ENCODE data around the gene LYPD5. TPM values are rescaled to one million over a fixed set of nuclear protein-coding genes. Genes with fewer than 3 reads are reported as not detected.

The LYPD5 gene
- total and polyA plus RNA-seq, 2 of the 13 experiments (the other 11 are each of a cell fraction or from before 2014, with no cell fraction given), result not detected

DNA sequence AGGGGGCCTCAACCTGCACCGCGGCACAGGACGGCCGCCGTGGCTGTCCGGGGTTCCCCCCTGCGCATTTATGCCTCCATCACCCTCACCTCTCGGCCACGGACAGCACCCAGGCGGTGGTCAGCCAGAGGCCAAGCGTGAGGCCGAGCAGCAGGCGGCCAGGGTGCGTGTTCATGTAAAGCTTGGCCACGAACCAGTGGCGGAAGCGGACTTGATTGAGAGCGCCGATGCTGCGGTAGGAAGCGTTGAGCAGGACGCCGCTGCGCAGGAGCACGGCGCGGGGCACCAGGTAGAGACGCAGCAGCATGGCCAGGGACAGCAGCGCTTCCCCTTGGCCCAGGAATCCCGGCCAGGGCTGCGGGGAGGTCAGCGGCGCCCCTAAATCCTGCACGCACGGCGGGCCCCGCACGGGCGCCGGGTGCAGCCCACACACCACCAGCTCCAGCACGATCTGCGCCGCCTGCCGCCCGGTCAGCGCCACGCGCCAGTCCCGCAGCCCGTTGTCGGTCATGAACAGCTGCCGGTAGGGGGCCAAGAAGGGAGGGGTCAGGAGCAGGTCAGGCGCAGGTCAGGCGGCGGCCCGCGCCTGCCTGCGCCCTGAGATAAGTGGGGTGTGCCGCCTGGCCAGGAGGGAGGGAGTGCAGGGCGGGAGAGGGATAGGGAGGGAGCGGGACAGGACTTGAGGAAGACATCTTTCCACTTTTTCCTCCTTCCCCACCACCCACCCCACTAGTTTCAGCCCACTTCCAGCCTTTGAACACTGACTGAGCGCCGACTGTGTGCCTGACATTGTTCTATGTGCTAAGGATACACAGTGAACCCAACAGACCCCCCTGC, 27.9 kb downstream of the LYPD5 start (continued):
- TF ChIP-seq DZIP1 (CRISPR knock-in tag; IDR thresholded peaks at IDR 0.05) (peak; percentile 28; the same call in 1 of the 2 replicates), GATAD2A (CRISPR knock-in tag; IDR thresholded peaks at IDR 0.05) (0 out of 2 replicates have a peak, but pooled peaks have one; percentile 3), CTCF (CRISPR knock-in tag; IDR thresholded peaks at IDR 0.05) (peak; percentile 87), KAT7 (CRISPR knock-in tag; IDR thresholded peaks at IDR 0.05; ENCODE audit: borderline replicate concordance) (peak; percentile 68; the same call in 1 of the 2 replicates), NFIC (IDR thresholded peaks at IDR 0.05; ENCODE audit: low read length) (no peak), FOSL2 (CRISPR knock-in tag; IDR thresholded peaks at IDR 0.05) (peak; percentile 38; the same call in 1 of the 2 replicates), ZNF501 (CRISPR knock-in tag; IDR thresholded peaks at IDR 0.05) (peak; percentile 48), NRL (CRISPR knock-in tag; IDR thresholded peaks at IDR 0.05; ENCODE audit: borderline replicate concordance) (peak; percentile 68; the same call in 1 of the 2 replicates), ATAD3A (CRISPR knock-in tag; IDR thresholded peaks at IDR 0.05) (no peak), PRDM15 (CRISPR knock-in tag; IDR thresholded peaks at IDR 0.05) (no peak), NBN (conservative IDR thresholded peaks at IDR 0.05) (no peak), TBL1XR1 (IDR thresholded peaks at IDR 0.05; ENCODE audit: borderline replicate concordance, low read length, partially characterized antibody) (no peak), CREB1 (IDR thresholded peaks at IDR 0.05) (no peak), CREB1 (CRISPR knock-in tag; IDR thresholded peaks at IDR 0.05) (no peak), SOX6 (IDR thresholded peaks at IDR 0.05) (no peak), SOX6 (CRISPR knock-in tag; IDR thresholded peaks at IDR 0.05) (no peak), HDAC1 (CRISPR knock-in tag; IDR thresholded peaks at IDR 0.05) (peak; percentile 55; the same call in 1 of the 2 replicates), ZFY (CRISPR knock-in tag; IDR thresholded peaks at IDR 0.05) (peak; percentile 31; the same call in 1 of the 2 replicates), FOXO1 (CRISPR knock-in tag; IDR thresholded peaks at IDR 0.05) (peak; percentile 1; the same call in 1 of the 2 replicates), FOXA3 (CRISPR knock-in tag; IDR thresholded peaks at IDR 0.05) (0 out of 2 replicates have a peak, but pooled peaks have one; percentile 11), ZSCAN21 (CRISPR knock-in tag; IDR thresholded peaks at IDR 0.05; ENCODE audit: borderline replicate concordance) (peak; percentile 87)
- TF ChIP-seq, protein P1, sequence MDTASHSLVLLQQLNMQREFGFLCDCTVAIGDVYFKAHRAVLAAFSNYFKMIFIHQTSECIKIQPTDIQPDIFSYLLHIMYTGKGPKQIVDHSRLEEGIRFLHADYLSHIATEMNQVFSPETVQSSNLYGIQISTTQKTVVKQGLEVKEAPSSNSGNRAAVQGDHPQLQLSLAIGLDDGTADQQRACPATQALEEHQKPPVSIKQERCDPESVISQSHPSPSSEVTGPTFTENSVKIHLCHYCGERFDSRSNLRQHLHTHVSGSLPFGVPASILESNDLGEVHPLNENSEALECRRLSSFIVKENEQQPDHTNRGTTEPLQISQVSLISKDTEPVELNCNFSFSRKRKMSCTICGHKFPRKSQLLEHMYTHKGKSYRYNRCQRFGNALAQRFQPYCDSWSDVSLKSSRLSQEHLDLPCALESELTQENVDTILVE (CRISPR knock-in tag; IDR thresholded peaks at IDR 0.05), result 0 out of 2 replicates have a peak, but pooled peaks have one; percentile 39

All from HepG2 (cell line).